ENCODE data around the gene COX7B. TPM values are rescaled to one million over a fixed set of nuclear protein-coding genes. Genes with fewer than 3 reads are reported as not detected.

COX7B gene
- total RNA-seq, 1 donor from 2014 or later: 358 TPM

GRCh38 chrX:77952173-77952572, 52.9 kb downstream of the COX7B start:
- Histone ChIP-seq H3K4me3 (ENCODE audit: low read depth, low read length) (no peak overlapping the region), H3K27me3 (ENCODE audit: control insufficient read depth, insufficient read depth, low read length) (no peaks in the 10 kb centered on the region), H3K36me3 (ENCODE audit: control insufficient read depth, insufficient read depth, low read length) (no peaks in the 10 kb centered on the region)
- TF ChIP-seq, protein P1, sequence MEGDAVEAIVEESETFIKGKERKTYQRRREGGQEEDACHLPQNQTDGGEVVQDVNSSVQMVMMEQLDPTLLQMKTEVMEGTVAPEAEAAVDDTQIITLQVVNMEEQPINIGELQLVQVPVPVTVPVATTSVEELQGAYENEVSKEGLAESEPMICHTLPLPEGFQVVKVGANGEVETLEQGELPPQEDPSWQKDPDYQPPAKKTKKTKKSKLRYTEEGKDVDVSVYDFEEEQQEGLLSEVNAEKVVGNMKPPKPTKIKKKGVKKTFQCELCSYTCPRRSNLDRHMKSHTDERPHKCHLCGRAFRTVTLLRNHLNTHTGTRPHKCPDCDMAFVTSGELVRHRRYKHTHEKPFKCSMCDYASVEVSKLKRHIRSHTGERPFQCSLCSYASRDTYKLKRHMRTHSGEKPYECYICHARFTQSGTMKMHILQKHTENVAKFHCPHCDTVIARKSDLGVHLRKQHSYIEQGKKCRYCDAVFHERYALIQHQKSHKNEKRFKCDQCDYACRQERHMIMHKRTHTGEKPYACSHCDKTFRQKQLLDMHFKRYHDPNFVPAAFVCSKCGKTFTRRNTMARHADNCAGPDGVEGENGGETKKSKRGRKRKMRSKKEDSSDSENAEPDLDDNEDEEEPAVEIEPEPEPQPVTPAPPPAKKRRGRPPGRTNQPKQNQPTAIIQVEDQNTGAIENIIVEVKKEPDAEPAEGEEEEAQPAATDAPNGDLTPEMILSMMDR (IDR thresholded peaks at IDR 0.05; ENCODE audit: insufficient read depth, low read length, severe bottlenecking): no peak
- FAIRE-seq (no peak), DNase-seq (ENCODE audit: low read depth) (no peak)

GRCh38 chrX:77953302-77953701, 54.0 kb downstream of the COX7B start:
- peak; percentile 33 for DNase-seq (ENCODE audit: low read depth)
- H3K36me3 ChIP-seq (ENCODE audit: control insufficient read depth, insufficient read depth, low read length): no peaks in the 10 kb centered on the region
- no peaks in the 10 kb centered on the region for H3K27me3 ChIP-seq (ENCODE audit: control insufficient read depth, insufficient read depth, low read length)
- TF ChIP-seq, protein P1 (IDR thresholded peaks at IDR 0.05; ENCODE audit: insufficient read depth, low read length, severe bottlenecking): no peak
- H3K4me3 ChIP-seq (ENCODE audit: low read depth, low read length): no peak overlapping the region
- no peak for FAIRE-seq

- H3K36me3 ChIP-seq (ENCODE audit: control insufficient read depth, insufficient read depth, low read length): no peaks in the 10 kb centered on the region
- no peaks in the 10 kb centered on the region for H3K27me3 ChIP-seq (ENCODE audit: control insufficient read depth, insufficient read depth, low read length)
- peak; percentile 42 for DNase-seq (ENCODE audit: low read depth)
- no peak overlapping the region for H3K4me3 ChIP-seq (ENCODE audit: low read depth, low read length)
- no peak for FAIRE-seq
- TF ChIP-seq, protein P1 (IDR thresholded peaks at IDR 0.05; ENCODE audit: insufficient read depth, low read length, severe bottlenecking): no peak
Observed at GRCh38 chrX:77953708-77954107, 54.4 kb downstream of the COX7B start.

Other genes starting within 250 kb of the COX7B start
- 37.6 and 41.2 TPM in 2 replicates for gene ATRX, start 113.3 kb upstream of the COX7B start, total RNA-seq
- 67.7 and 179 TPM in 2 replicates for gene MAGT1, start 4.0 kb upstream of the COX7B start, total RNA-seq
- 2.4 and 3.1 TPM in 2 replicates for gene ATP7A, start 11.2 kb downstream of the COX7B start, total RNA-seq
- gene PGAM4, start 70.2 kb downstream of the COX7B start, total RNA-seq: not detected in 2 replicates
- 306 and 339 TPM in 2 replicates for gene PGK1, start 204.8 kb downstream of the COX7B start, total RNA-seq
- gene TAF9B, start 240.2 kb downstream of the COX7B start, total RNA-seq: 3.8 and 4.2 TPM in 2 replicates

Data from bronchial epithelial cell (primary cell).